Esophagus muscularis mucosa (tissue), 3 donors: ENCODE data around the gene SERINC3.

Source experiments
- POLR2A ChIP-seq: fragments of 450-650 bp; IDR thresholded peaks from one replicate; pipeline ENCODE4 v1.6.1; 2017; ENCODE audit warnings: antibody characterized with exemption, moderate library complexity, mild to moderate bottlenecking, low read depth
- POLR2AphosphoS5 ChIP-seq, 2 donors: sonication (generic); formaldehyde crosslinking; IDR thresholded peaks; one replicate each; pipeline ENCODE4 v1.6.1; 2017; ENCODE audit warnings: antibody characterized with exemption in 2 of 2
- TF ChIP-seq, protein P1 (sequence below), 3 experiments: fragments of 200-600 bp in 2 of 3; fragments of 450-650 bp in 1 of 3; sonication (generic) in 2 of 3; IDR thresholded peaks; one replicate each; pipeline ENCODE4 v1.5.1; 2017 to 2019; ENCODE audit warnings: antibody characterized with exemption in 3 of 3, mild to moderate bottlenecking in 2 of 3, moderate library complexity in 1 of 3

GRCh38 chr20:44477151-44477550, 44.7 kb downstream of the SERINC3 start:
- TF ChIP-seq, protein P1, sequence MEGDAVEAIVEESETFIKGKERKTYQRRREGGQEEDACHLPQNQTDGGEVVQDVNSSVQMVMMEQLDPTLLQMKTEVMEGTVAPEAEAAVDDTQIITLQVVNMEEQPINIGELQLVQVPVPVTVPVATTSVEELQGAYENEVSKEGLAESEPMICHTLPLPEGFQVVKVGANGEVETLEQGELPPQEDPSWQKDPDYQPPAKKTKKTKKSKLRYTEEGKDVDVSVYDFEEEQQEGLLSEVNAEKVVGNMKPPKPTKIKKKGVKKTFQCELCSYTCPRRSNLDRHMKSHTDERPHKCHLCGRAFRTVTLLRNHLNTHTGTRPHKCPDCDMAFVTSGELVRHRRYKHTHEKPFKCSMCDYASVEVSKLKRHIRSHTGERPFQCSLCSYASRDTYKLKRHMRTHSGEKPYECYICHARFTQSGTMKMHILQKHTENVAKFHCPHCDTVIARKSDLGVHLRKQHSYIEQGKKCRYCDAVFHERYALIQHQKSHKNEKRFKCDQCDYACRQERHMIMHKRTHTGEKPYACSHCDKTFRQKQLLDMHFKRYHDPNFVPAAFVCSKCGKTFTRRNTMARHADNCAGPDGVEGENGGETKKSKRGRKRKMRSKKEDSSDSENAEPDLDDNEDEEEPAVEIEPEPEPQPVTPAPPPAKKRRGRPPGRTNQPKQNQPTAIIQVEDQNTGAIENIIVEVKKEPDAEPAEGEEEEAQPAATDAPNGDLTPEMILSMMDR (IDR thresholded peaks at IDR 0.05): no peak
- TF ChIP-seq POLR2AphosphoS5 (IDR thresholded peaks at IDR 0.05) (no peak), POLR2A (no peak)
